Glutamatergic neuron (in vitro differentiated cells): ENCODE measurements around the gene ARHGEF39. TPM values are rescaled to one million over a fixed set of nuclear protein-coding genes. Genes with fewer than 3 reads are reported as not detected.

Source experiments
- DNase-seq: peaks from one replicate; pipeline ENCODE4 v3.0.0; 2022
- H3K27ac Mint-ChIP-seq: one replicate; pipeline ENCODE4 v1.8.0; 2020; ENCODE audit warnings: mild to moderate bottlenecking, mixed read lengths, inconsistent platforms; ENCODE audit not compliant: unreplicated experiment
- H3K27me3 Mint-ChIP-seq: one replicate; pipeline ENCODE4 v1.8.0; 2020; ENCODE audit warnings: mild to moderate bottlenecking, moderate library complexity, mixed read lengths, inconsistent platforms; ENCODE audit not compliant: unreplicated experiment
- H3K36me3 Mint-ChIP-seq: one replicate; pipeline ENCODE4 v1.8.0; 2020; ENCODE audit warnings: mild to moderate bottlenecking, mixed read lengths, inconsistent platforms; ENCODE audit not compliant: unreplicated experiment
- H3K4me1 Mint-ChIP-seq: one replicate; pipeline ENCODE4 v1.8.0; 2020; ENCODE audit warnings: mild to moderate bottlenecking, low read depth, mixed read lengths, inconsistent platforms; ENCODE audit not compliant: unreplicated experiment
- H3K4me3 Mint-ChIP-seq: one replicate; pipeline ENCODE4 v1.8.0; 2020; ENCODE audit warnings: mild to moderate bottlenecking, mixed read lengths, inconsistent platforms; ENCODE audit not compliant: unreplicated experiment
- H3K9me3 Mint-ChIP-seq: one replicate; pipeline ENCODE4 v1.8.0; 2020; ENCODE audit warnings: mild to moderate bottlenecking, moderate library complexity, mixed read lengths, inconsistent platforms; ENCODE audit not compliant: unreplicated experiment
- total RNA-seq: library from RNA; stranded (reverse); fragmentation: NEBNext Ultra II Directional; extraction: Animal tissue kit (Norgen Biotek cat#: 25700); gene quantifications from one replicate; pipeline ENCODE4 v1.2.1, GENCODE V29; 2021; ENCODE audit not compliant: unreplicated experiment
- TF ChIP-seq, protein P1 (sequence below): fragments of 200-600 bp; sonication (generic); IDR thresholded peaks from one replicate; pipeline ENCODE4 v1.5.0; 2021; ENCODE audit not compliant: partially characterized antibody, unreplicated experiment

The ARHGEF39 gene
- total RNA-seq, 1 donor from 2014 or later = 2.6 TPM

DNA sequence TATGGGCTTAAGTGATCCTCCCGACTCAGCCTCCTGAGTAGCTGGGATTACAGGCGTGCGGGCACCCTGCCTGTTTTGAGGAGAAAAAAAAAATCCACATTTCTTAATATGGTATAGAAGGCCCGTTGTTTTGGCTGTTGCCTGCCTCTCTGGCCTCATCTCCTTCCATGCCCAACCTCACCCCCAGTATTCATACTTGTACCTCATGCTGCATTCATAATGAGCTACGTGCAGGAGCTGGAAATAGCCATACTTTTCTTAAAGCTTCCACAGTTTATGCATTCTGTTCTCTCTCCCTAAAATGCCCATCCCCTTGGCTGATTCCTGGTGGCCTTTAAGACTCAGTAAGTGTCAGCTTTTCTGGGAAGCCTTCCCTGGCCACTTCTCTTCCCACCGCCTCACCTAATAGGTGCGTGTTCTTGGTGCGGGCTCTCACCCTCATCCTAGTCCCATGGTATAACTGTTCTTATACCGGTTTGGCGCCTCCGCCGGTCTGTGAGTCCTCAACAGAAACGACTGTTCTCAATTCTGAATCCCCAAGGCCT lies 26.8 kb upstream of the ARHGEF39 start:
- Mint-ChIP-seq H3K4me1 (peaks cover 22% of the 10 kb centered on the region), H3K27ac (no peak overlapping the region), H3K4me3 (peak overlapping the region; percentile 87), H3K36me3 (no peaks in the 10 kb centered on the region), H3K27me3 (peaks cover 8% of the 10 kb centered on the region), H3K9me3 (peaks cover 11% of the 10 kb centered on the region)
- no peak for DNase-seq
- TF ChIP-seq, protein P1, sequence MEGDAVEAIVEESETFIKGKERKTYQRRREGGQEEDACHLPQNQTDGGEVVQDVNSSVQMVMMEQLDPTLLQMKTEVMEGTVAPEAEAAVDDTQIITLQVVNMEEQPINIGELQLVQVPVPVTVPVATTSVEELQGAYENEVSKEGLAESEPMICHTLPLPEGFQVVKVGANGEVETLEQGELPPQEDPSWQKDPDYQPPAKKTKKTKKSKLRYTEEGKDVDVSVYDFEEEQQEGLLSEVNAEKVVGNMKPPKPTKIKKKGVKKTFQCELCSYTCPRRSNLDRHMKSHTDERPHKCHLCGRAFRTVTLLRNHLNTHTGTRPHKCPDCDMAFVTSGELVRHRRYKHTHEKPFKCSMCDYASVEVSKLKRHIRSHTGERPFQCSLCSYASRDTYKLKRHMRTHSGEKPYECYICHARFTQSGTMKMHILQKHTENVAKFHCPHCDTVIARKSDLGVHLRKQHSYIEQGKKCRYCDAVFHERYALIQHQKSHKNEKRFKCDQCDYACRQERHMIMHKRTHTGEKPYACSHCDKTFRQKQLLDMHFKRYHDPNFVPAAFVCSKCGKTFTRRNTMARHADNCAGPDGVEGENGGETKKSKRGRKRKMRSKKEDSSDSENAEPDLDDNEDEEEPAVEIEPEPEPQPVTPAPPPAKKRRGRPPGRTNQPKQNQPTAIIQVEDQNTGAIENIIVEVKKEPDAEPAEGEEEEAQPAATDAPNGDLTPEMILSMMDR = no peak

DNA sequence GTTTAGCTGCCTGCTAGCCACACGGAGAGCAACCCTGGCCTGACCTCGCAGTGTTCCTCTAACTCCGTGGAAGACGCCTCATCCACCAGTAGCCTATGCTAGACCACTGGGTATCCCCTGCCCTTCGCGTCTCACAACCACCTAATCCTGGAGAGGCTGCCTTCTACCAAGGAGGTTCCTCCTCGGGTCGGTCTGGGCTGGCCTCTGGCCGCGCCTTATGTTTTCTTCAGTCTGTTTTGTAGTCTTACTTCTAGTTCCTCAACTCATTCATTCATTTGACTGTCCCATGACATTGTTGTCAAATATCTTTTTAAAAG lies 26.3 kb upstream of the ARHGEF39 start:
- Mint-ChIP-seq H3K4me1 (peaks cover 27% of the 10 kb centered on the region), H3K27me3 (peaks cover 6% of the 10 kb centered on the region)

DNA sequence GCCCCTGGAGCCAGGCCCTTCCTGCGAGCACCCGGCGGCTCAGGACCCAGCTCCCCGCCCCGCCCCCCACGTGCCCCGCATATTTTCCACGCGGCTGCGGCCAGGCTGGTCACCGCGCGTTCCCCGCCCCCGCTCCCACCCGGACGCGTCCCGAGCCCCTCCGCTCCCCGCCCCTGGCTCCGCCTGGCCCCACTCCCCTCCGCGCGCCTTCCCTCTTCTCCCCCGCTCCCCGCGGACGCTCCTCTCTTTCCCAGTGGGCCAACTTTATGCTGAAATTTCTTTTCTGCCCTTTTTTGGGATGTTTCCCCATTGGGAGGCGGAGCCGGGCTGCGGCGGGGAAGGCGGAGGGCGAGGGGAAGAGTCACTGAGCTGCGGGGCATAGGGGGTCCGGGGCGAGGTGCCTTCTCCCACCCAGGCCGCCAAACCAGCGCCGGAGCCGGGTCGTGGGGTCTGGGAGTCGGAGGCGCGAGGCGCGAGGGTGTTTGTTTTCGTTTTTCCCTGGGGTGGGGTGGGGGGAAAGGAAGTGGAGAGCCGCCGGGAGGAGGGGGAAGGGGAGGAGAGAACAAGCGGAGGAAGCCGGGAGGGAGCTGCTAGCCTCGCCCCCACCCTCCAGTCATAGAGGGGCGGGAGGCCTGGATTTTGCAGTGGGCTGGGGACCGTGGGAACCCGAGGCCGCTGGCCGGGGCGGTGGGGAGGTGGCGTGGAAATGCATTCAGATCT lies 25.8 kb upstream of the ARHGEF39 start:
- Mint-ChIP-seq H3K27ac (peak overlapping the region; percentile 43), H3K36me3 (no peaks in the 10 kb centered on the region), H3K9me3 (peaks cover 12% of the 10 kb centered on the region), H3K4me1 (peaks cover 29% of the 10 kb centered on the region), H3K4me3 (peak overlapping the region; percentile 87), H3K27me3 (peaks cover 6% of the 10 kb centered on the region)
- peak; percentile 62 for DNase-seq
- TF ChIP-seq, protein P1 = no peak

More for the DNA sequence above, 26.3 kb upstream of the ARHGEF39 start:
- Mint-ChIP-seq H3K36me3 (no peaks in the 10 kb centered on the region), H3K27ac (peak overlapping the region; percentile 38), H3K9me3 (peaks cover 11% of the 10 kb centered on the region), H3K4me3 (peak overlapping the region; percentile 87)
- TF ChIP-seq, protein P1 = no peak
- DNase-seq = no peak

DNA sequence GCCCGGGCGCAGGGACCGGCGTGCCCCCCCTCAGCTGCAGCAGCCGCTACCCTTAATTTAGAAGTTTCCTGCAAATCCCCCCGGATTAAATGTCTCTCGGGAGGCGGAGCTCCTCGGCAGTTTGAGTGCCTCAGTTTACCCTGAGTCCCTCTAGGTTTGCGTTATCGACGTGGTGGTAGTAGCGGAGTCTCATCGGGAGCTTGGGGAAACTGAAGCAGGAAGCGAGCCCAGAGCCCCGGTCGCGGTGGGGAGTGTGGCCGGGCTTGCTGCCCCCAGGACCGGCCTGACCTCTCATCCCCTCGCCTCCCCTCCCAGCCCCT lies 25.3 kb upstream of the ARHGEF39 start:
- no peak for DNase-seq
- peaks cover 30% of the 10 kb centered on the region for H3K4me1 Mint-ChIP-seq
- peaks cover 6% of the 10 kb centered on the region for H3K27me3 Mint-ChIP-seq
- no peak overlapping the region for H3K27ac Mint-ChIP-seq
- H3K4me3 Mint-ChIP-seq = peak overlapping the region; percentile 81
- H3K36me3 Mint-ChIP-seq = no peaks in the 10 kb centered on the region
- TF ChIP-seq, protein P1 = no peak
- H3K9me3 Mint-ChIP-seq = peaks cover 12% of the 10 kb centered on the region

DNA sequence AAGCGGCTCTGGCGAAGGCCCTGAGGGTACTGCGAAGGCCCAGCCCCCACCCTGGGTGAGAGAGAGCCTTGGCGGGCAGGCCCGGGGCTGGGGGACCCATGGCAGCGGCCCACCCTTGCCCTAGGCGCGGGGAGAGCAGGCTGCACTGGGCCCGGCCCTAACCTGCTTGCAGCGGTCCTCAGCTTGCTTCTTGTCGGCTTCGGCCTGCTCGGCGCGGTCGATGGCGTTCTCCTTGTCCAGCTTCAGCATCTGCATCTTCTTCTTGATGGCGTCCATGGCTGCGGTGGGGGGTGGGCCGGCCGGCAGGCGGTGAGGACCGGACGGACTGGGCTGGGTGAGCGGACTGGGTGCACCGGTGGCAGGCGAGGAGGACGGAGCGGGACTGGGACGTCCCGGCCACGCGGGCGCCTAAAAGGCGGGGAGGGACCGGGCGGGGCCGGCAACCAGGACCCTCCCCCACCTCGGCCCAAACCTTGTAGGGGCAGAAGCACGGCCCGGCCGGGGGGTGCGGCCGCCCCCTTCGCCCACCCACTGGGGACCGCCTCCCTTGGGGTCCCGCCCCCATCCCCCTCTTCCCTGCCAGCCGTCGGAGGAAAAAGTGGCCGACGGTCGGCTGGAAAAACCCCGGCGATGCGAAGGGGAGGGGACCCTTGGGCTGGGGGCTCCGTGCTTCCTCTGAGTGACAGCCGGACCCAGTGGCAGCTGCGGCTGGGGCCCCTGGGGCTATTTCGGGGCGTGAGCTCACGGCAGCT lies 24.7 kb upstream of the ARHGEF39 start, which contains the start of gene TPM2:
Gene TPM2 (minus strand): TSS at position 384 of the 752 bp plus-strand sequence. CDS start 108 bp downstream, at position 276.
- DNase-seq = peak; percentile 69

More for the DNA sequence above, 24.7 kb upstream of the ARHGEF39 start, which contains the start of gene TPM2:
- Mint-ChIP-seq H3K4me3 (peak within 1 kb of the TSS; percentile 92), H3K27ac (peak within 1 kb of the TSS; percentile 78), H3K9me3 (peaks cover 12% of the 10 kb centered on the region), H3K4me1 (peaks cover 30% of the 10 kb centered on the region), H3K36me3 (no peaks in the 10 kb centered on the region), H3K27me3 (peaks cover 6% of the 10 kb centered on the region)
- TF ChIP-seq, protein P1 = no peak
